Parathyroid adenoma (tissue), 2 donors: ENCODE results near the gene KCNK15.

ENCODE experiments used
- H2AFZ ChIP-seq: fragments of 300-600 bp; sonication (generic); one replicate; pipeline ENCODE4 v1.7.0; 2017; ENCODE audit warnings: antibody characterized with exemption, mild to moderate bottlenecking
- H3K27ac ChIP-seq: fragments of 300-600 bp; sonication (generic); one replicate; pipeline ENCODE4 v1.7.0; 2017
- H3K27me3 ChIP-seq: fragments of 300-600 bp; sonication (generic); one replicate; pipeline ENCODE4 v1.7.0; 2017; ENCODE audit warnings: low read length; ENCODE audit not compliant: control insufficient read depth, insufficient read depth
- H3K36me3 ChIP-seq: fragments of 300-600 bp; sonication (generic); one replicate; pipeline ENCODE4 v1.7.0; 2017; ENCODE audit warnings: low read length; ENCODE audit not compliant: control insufficient read depth, insufficient read depth
- H3K4me1 ChIP-seq: fragments of 300-600 bp; sonication (generic); one replicate; pipeline ENCODE4 v1.7.0; 2017; ENCODE audit warnings: control low read depth
- H3K4me2 ChIP-seq: fragments of 300-600 bp; sonication (generic); one replicate; pipeline ENCODE4 v1.7.0; 2017; ENCODE audit warnings: low read length
- H3K4me3 ChIP-seq: fragments of 300-600 bp; sonication (generic); one replicate; pipeline ENCODE4 v1.7.0; 2017; ENCODE audit warnings: low read depth, low read length
- H3K79me2 ChIP-seq: fragments of 300-600 bp; sonication (generic); one replicate; pipeline ENCODE4 v1.7.0; 2017; ENCODE audit warnings: control low read depth
- H3K9ac ChIP-seq: fragments of 300-600 bp; sonication (generic); one replicate; pipeline ENCODE4 v1.7.0; 2017; ENCODE audit warnings: mild to moderate bottlenecking
- H3K9me3 ChIP-seq: fragments of 300-600 bp; sonication (generic); one replicate; pipeline ENCODE4 v1.7.0; 2017; ENCODE audit warnings: low read length; ENCODE audit not compliant: control insufficient read depth
- TF ChIP-seq, protein P1 (sequence below): fragments of 300-600 bp; sonication (generic); IDR thresholded peaks from one replicate; pipeline ENCODE4 v1.7.0; 2017; ENCODE audit warnings: antibody characterized with exemption, mild to moderate bottlenecking
- donor health status: primary hyperparathyroidism.

The KCNK15 gene

DNA sequence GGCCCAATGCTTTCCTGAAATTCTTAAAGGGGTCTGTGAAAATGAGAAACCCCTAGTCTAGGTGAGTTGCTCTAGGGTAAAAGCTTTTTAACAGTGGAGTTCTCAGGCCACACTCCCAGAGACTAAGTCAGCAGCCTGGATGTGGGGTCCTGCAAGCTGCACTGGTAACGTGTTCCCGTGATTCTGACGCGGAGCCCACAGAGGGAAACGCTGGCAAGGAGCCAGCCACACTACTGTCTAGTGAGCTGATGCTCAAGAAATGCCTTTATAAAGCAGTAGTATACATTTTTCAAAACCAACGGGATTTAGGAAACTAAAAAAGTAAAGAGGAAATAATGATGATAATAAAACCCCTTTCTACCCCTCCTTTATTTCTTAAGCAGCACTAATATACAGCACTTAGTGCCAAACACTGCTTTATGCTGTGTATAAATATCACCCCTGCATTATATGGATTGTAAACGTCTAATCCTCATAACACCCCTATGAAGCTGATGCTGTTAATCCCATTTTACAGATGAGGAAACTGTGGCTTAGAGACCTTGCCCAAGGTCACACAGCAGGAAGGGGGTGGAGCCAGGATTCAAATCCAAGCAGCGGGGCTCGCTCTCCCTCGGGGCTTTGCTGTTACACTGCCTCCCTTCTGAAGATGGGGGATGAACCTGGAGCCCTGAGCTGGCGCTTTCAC lies 25.0 kb downstream of the KCNK15 start:
- Histone ChIP-seq H3K27ac (no peak overlapping the region), H3K27me3 (no peaks in the 10 kb centered on the region), H2AFZ (no peak overlapping the region), H3K4me2 (no peak overlapping the region), H3K4me3 (no peak overlapping the region), H3K79me2 (no peaks in the 10 kb centered on the region), H3K9me3 (no peaks in the 10 kb centered on the region), H3K4me1 (no peaks in the 10 kb centered on the region), H3K36me3 (no peaks in the 10 kb centered on the region), H3K9ac (no peak overlapping the region)
- TF ChIP-seq, protein P1, sequence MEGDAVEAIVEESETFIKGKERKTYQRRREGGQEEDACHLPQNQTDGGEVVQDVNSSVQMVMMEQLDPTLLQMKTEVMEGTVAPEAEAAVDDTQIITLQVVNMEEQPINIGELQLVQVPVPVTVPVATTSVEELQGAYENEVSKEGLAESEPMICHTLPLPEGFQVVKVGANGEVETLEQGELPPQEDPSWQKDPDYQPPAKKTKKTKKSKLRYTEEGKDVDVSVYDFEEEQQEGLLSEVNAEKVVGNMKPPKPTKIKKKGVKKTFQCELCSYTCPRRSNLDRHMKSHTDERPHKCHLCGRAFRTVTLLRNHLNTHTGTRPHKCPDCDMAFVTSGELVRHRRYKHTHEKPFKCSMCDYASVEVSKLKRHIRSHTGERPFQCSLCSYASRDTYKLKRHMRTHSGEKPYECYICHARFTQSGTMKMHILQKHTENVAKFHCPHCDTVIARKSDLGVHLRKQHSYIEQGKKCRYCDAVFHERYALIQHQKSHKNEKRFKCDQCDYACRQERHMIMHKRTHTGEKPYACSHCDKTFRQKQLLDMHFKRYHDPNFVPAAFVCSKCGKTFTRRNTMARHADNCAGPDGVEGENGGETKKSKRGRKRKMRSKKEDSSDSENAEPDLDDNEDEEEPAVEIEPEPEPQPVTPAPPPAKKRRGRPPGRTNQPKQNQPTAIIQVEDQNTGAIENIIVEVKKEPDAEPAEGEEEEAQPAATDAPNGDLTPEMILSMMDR = no peak

DNA sequence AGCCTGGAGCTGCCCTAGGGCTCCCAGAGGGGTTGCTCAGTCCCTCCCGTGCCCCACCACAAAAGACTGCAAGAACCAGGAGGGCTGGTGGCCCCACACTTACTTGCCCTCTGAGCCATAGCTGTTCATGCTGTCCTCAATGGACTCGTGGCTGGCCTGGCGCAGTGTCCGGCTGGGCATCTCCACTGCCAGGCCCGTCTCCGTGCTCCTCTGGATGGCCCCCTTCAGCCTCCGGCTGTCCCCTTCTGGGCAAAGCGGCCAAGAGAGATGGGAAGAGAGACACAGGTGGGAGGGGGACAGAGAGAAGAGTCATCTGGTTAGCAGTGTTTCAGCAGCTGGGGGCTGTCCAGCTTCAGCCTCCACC lies 25.5 kb downstream of the KCNK15 start:
- Histone ChIP-seq H3K27ac (no peak overlapping the region), H3K4me1 (no peaks in the 10 kb centered on the region), H3K9ac (no peak overlapping the region)

DNA sequence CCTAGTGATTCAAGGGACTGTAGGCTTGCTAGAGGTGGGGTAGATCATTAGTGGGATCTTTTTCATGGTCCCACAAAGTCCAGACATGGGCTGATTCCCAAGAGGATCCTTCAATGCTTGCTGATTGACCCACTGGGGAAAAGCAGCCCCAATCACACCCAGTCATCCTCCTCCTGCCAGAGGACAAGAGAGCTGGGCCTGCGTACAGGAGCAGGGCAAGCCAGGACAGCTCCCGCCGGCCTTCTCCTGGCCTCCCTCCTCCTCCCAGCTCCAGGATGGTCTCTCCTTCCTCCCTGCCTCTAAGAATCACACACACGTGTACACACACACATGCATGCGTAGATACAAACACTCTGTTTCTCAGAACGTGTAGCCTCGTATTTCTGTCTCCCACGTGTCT lies 27.0 kb downstream of the KCNK15 start:
- no peak overlapping the region for H3K4me2 ChIP-seq
- H3K36me3 ChIP-seq = no peaks in the 10 kb centered on the region
- no peaks in the 10 kb centered on the region for H3K27me3 ChIP-seq
- no peak overlapping the region for H3K27ac ChIP-seq
- H3K4me3 ChIP-seq = no peak overlapping the region
- H3K79me2 ChIP-seq = no peaks in the 10 kb centered on the region
- TF ChIP-seq, protein P1 = no peak
- H3K4me1 ChIP-seq = no peaks in the 10 kb centered on the region
- H2AFZ ChIP-seq = no peak overlapping the region
- no peak overlapping the region for H3K9ac ChIP-seq
- no peaks in the 10 kb centered on the region for H3K9me3 ChIP-seq

More for the DNA sequence above, 25.5 kb downstream of the KCNK15 start:
- Histone ChIP-seq H2AFZ (no peak overlapping the region), H3K4me3 (no peak overlapping the region), H3K4me2 (no peak overlapping the region), H3K9me3 (no peaks in the 10 kb centered on the region), H3K79me2 (no peaks in the 10 kb centered on the region), H3K27me3 (no peaks in the 10 kb centered on the region), H3K36me3 (no peaks in the 10 kb centered on the region)
- TF ChIP-seq, protein P1 = no peak

DNA sequence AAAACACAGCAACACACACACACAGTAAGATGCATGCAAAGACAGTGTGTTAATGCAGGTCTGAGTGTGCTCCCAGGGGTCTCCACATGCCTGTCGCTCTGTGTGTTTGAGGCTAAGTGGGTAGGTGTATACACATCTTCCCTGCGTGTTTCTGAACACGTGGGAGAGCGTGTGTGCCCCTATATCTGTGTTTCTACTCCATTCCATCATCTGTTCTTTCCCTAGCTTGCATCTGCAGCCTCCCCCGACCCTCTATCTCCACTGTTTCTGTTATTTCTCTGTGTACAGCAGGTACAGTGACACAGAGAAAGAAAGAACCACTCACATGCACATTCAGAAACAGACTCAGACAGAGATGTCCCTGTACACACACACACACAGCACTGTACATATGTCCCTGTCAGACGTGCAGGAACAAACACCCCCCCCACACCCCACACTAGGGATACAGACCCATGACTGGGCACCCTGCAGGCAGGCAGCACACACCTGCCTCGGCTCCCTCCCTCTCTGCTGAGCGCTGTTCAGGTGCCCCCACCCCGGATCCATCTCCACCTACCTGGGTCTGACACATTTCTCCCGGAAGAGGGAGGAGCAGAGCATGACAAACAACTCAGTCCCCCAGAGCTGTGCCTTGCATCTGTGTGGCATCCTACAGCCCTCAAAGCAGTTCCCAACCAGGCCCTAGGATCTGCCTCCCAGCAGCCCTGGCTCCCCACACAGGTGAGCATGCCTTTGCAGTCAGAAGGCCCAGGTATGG lies 27.6 kb downstream of the KCNK15 start:
- Histone ChIP-seq H2AFZ (no peak overlapping the region), H3K4me1 (no peaks in the 10 kb centered on the region), H3K79me2 (no peaks in the 10 kb centered on the region), H3K27ac (no peak overlapping the region), H3K4me2 (no peak overlapping the region), H3K4me3 (no peak overlapping the region), H3K27me3 (no peaks in the 10 kb centered on the region), H3K36me3 (no peaks in the 10 kb centered on the region), H3K9ac (no peak overlapping the region), H3K9me3 (no peaks in the 10 kb centered on the region)
- TF ChIP-seq, protein P1 = no peak
